ENCODE results near the gene SYT10. TPM values are rescaled to one million over a fixed set of nuclear protein-coding genes. Genes with fewer than 3 reads are reported as not detected.
"Not testable (repeated sequence)": the region's sequence is repeated elsewhere in the genome, so short reads cannot be mapped to it uniquely, and the experiment has no call there.

Gene SYT10, protein sequence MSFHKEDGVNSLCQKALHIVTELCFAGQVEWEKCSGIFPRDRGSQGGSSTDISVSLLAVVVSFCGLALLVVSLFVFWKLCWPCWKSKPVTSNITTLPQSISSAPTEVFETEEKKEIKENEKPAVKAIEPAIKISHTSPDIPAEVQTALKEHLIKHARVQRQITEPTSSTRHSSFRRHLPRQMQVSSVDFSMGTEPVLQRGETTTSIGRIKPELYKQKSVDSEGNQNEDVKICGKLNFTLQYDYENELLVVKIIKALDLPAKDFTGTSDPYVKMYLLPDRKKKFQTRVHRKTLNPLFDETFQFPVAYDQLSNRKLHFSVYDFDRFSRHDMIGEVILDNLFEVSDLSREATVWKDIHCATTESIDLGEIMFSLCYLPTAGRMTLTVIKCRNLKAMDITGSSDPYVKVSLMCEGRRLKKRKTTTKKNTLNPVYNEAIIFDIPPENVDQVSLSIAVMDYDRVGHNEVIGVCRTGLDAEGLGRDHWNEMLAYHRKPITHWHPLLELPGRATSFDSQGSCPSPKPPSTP
- not detected in 2 replicates for total RNA-seq (2014; rRNA removed; shearing (Covaris generic))

DNA sequence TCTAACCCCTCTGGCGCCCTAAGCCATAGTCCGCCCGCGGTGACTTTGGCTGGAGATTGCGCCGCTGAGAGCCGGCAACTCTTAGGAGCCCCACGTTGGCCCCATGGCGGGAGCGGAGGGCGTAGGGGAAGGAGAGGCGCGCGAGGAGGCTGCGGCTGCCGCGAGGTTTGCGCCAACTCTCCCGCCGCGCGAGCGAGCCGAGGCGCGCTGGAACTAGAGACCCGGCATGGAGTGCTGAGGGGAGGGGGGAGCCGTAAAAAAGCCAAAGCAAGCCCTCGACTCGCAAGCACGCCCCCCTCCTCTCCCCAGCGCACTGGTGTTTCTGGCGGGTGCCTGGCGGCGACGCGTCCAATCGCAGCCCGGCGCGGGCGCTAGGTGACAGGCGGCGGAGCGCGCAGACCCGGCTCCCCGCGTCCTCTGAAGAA is at the start of gene SYT10:
Gene SYT10, minus strand, starts transcription at position 233 of the 425 bp plus-strand sequence. CDS start 297 bp downstream, outside the sequence.
- DNase-seq (ENCODE audit: low spot score), result no peak

DNA sequence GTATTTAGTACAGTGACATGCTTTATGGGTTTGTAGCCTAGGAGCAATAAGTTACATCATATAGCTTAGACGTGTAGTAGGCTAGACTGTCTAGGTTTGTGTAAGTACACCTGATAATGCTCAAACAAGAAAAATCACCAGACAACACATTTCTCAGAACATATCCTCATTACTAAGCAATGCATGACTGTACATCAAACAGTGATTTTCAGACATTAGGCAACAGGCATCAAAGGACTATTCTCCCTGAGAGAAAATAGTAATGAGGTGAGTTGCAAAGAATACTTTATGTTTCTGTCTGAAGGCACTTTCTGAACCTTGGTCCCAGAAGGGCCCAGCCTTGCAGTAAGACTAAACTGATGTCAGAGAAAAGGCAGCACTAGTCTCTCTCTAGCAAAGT is 48.4 kb upstream of the SYT10 start:
- no peak for DNase-seq (ENCODE audit: low spot score)

DNA sequence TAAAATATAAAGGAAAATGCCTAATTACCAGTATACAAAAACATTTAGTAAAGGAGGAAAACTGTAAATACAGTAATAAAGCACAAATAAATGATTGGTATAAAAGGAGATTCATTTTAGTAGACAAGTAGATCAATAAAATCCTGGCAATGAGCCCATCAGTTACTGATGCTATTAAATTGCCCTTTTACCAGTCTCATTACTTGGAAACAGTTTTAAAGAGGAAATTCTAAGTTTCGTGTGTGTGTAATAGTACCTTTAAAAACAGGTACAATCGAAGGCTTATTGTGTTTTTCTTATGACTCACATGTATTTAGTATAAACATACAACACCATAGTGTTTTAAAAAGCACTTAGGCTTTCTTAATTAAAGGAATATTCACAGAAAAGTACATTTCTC is 46.4 kb upstream of the SYT10 start:
- DNase-seq (ENCODE audit: low spot score), result peak; percentile 84

DNA sequence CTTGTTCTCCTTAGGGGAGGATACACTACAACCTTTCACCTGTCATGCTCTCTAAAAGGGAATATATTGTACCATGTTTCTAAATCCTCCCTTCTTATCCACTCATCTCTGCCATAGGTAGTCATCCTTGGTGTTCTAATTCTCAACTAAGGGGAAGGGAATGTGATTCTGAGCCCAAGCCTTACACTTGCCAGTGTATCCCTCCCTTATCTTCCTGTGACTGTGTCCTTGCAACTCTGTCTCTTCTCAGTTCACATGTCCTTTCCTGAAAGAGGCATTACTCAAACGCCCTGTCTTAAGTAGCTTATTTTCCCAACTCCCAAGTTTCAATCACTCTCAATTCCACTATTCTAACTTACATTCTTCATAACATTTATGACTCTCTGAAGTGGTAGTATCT is 44.5 kb upstream of the SYT10 start:
- DNase-seq (ENCODE audit: low spot score), result no peak

DNA sequence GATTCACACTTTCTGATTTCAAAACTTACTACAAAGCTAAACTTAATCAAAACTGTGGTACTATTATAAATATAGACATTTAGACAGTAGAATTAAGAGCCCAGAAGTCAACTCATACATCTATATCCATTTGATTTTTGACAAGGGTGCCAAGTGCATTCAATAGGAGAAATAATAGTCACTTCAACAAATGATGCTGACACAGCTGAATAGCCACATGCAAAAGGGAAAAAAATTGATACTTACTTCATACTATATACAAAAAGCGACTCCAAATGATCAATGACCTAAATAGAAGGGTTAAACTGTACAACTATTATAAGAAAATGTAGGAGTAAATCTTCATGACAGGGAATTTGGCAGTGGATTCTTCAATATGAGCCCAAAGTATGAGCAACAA is 40.7 kb upstream of the SYT10 start:
- DNase-seq (ENCODE audit: low spot score), result no peak

DNA sequence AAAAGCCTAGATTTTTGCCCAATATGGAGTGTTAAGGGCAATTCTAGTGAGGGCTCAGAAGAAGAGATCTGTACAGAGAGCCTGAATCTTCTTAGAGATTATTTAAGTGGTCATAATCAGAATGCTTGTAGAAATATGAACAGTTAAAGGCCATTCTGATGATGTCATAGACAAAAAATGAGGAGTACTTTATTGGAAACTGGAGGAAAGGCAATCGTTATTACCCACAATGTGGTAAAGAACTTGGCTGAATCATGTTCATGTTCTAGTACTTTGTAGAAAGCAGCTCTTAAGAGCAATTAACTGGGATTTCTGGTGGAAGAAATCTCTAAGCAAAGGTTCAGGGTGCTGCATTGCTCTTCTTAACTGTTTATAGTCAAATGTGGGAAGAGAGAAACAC is 36.4 kb upstream of the SYT10 start:
- DNase-seq (ENCODE audit: low spot score), result no peak

DNA sequence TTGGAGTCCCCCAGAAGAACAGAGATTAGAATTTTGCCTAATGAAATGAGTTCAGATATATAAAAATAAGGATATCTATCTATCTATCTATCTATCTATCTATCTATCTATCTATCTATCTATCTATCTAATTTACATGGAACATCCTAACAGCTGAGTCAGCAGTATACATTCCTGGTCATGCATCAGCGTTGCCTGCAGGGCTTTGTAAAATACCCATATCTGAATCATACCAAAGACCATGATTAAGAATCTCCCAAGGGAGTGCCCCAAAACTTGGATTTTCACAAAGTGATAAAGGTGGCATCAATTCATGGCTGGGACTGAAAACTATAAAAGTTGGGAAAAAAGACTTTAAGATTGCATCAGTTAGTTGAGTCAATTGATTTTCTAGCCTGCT is 32.7 kb upstream of the SYT10 start:
- DNase-seq (ENCODE audit: low spot score), result no peak

DNA sequence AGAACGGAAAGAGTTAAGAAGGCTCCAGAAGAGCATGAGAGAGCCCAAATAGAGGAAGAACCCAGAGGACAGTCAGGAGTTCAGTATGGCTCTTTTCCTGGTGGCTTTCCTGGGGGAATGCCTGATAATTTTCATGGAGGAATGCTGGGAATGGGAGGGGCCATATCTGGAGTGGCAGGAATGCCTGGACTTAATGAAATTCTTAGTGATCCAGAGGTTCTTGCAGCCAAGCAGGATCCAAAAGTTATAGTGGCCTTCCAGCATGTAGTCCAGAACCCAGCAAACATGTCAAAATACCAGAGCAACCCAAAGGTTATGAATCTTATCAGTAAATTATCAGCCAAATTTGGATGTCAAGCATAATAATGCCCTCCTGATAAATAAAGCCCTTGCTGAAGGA is 15.5 kb upstream of the SYT10 start:
- no peak for DNase-seq (ENCODE audit: low spot score)

DNA sequence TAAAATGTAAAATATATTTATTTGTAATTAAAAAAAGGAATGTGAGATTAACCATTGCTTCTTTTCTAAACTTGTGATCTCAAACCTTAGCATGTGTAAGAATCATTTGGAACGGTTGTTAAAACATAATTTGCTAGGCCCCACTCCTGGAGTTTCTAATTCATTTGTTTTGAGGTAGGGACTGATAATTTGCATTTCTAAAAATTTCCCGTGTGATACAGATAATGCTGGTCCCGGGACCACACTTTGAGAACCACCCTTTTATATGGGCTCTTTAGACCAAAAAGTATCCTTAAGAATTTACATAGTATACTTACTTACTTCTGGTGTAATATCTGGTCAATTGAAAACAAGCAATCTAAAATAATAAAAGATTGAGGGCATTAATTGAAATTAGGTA is 10.9 kb upstream of the SYT10 start:
- no peak for DNase-seq (ENCODE audit: low spot score)

DNA sequence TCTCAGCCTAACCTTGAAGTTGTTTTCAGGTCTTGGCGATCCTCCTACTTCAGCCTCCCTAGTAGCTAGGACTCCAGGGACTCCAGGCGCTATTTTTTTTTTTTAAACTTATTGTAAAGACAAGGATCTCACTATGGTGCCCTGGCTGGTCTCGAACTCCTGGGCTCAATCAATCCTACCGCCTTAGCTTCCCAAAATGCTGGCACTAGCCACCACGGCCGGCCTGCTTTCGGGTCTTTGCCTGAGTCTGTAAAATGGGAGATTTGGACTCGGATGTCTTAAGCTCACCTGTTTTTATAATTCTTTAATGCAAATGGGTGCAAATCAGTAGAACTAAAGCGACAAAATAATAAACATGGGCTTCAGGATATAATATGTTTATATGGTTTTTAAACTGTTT is 858 bp upstream of the SYT10 start:
- no peak for DNase-seq (ENCODE audit: low spot score)

DNA sequence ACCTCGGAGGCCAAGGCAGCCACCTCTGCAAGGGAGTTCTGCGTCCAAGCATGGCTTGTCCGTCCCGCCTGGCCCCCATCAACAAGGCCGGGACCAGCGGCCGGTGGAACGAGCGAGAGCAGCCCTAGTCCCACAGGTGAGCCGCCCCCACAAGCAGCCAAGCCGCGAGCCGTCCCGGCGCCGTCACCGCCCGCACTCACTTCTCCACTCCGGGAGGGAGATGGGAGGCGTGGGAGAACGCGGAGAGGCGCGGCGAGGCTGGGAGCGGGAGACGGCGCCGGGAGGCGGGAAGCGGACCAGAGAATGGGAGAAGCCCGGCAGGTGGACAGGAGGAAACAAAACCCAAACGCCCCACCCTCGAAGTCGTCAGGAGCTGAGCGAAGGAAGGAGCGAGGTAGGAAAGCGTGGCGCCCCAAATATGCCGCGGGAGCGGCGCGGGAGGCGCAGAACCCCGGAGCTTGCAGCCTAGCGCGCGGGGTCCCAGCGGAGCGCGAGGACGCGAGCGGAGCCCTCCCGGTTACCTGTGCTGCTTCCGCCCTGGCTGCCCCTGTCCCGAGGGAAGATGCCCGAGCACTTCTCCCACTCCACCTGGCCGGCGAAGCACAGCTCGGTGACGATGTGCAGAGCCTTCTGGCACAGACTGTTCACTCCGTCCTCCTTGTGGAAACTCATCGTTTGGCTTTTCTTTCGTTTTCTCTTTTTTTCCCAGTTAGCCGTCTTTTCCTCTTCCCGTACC is 600 bp downstream of the SYT10 start:
- no peak for DNase-seq (ENCODE audit: low spot score)

DNA sequence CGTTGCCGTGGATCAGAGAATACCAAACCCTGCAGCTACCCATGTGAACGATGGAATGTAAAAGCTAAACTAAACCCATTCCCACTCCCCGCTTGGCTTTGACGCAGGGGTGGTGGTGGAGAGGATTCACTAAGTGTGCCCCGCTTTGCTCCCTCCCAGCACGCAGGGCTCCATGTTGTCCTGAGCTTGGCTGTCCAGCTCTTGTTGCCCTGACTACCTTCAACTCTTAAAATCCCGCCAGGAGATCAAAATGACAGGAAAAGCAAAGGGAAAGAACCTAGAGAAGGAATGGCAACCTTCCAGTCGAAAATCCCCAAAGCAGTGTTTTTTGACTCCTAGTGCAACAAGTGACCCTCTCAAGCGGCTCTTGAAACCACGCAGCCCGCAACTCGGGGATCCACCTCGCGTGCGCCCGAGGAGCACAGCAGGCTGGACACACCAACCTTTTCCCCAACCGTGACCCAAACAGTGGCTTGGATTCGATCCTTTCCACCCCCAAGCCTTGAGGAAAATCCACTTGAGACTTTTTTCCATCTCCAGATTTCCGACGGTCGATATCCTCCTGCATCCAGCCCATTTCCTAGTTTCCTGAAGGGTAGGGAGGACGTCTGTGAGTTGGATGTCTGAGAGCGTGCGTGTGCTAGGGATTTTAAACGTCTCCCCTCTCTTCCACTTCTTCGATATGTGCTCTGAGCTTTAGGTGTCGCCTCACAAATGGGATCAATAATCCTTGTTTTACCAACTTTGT is 1.4 kb downstream of the SYT10 start:
- no peak for DNase-seq (ENCODE audit: low spot score)

DNA sequence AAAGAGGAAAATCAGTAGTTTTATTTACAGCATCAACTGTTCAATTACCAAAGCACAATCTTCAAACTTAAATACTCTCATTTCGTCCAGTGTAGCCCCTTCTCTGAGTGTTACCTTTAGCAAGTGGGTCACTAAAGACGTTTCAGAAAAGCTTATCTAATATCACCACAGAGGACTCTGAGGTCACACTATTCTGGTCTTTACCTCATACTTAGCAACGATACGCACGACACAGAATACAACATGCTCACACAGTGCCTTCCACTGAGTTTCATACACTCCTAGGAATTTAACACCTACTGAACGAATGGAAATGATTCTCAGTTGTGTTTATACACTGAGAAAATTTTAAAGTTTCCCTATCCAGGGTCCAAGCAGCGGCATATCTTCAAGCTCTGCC is 2.0 kb downstream of the SYT10 start:
- DNase-seq (ENCODE audit: low spot score), result no peak

DNA sequence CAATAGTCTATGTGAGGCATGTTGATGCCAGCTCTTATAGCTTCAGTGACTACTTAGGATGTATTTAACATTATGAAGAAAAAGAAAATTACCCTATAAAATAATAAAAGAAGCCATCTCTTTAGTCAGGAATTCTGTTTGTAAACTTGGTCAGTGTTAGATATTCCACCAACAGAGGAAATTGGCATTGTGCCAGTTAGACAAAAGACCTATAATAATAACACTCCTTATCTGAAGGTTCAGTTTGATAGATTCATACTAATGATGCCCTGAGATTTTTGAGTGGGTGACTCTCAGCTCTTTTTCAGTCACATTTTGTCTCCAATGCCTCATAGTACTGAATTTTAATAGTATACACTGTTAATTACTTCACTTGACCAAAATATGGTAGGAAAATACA is 6.6 kb downstream of the SYT10 start:
- DNase-seq (ENCODE audit: low spot score), result no peak

DNA sequence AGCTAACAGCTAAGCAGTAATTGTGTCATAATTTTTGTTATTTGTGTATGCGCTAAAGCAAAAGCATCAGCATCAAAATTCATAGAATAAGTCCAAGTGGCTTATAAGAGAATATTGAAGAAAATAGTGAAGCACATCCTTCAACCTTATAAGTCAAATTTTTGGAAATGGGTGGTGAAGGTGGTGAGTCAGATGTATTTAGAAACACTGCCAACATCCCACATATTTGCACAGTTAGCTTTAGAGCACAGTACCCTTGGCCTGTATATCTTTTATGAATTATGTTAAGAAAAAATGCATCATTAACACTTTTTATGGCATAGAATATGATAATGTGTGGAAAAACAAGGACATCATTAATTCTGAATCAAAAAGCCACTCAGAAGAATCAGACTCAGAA is 8.0 kb downstream of the SYT10 start:
- no peak for DNase-seq (ENCODE audit: low spot score)

DNA sequence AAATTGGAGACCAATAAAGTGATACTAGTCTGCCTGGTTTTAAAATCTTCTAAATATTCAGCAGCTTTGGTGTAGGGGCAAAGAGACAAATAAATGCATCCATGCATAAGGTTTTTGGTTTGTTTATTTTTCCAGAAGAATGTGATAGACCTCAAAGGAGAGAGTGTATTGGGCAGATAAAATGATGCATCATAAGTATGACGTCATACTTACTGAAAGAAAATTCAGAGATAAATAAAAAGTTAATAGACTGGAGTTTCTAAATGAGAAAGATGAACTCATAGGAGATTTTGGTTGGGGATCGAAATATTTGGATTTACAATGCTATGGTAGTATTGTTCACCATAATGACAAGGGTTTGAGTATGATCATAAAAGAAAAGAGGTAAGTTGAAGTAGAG is 10.2 kb downstream of the SYT10 start:
- no peak for DNase-seq (ENCODE audit: low spot score)

DNA sequence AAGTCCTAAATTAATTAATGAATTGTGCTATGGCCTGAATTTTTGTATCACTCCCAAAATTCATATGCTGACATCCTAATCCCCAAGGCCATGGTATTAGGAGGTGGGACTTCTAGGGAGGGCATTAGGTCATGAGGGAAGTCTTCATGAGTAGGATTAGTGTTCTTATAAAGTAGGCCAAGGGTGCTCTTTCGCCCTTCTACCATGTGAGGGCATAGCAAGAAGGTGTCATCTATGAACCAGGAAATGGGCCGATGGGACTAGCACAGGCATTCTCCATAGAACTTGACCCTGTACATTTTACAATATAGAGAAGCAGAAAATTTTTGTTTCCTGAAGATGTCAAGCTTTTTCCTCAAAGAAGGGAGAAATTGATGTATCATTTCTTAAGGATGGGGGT is 12.5 kb downstream of the SYT10 start:
- DNase-seq (ENCODE audit: low spot score), result peak; percentile 72

DNA sequence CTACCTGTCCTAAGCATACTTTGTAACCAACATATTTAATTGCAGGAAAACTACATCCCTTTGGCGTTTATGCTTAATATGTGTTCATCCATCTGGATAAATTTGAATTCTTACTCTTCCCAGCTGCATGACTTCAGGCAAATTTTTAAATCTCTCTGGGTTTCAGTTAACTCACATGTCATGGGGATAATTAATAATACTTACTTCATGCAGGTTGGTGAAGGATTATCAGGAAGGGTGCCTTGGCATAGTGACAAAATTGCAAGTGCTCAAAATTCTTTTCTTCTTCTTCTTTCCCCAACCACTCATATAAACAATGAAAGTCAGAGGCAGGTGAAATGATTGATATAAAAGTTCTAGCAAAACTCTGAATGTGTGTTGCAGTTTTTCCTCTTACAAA is 15.9 kb downstream of the SYT10 start:
- no peak for DNase-seq (ENCODE audit: low spot score)

DNA sequence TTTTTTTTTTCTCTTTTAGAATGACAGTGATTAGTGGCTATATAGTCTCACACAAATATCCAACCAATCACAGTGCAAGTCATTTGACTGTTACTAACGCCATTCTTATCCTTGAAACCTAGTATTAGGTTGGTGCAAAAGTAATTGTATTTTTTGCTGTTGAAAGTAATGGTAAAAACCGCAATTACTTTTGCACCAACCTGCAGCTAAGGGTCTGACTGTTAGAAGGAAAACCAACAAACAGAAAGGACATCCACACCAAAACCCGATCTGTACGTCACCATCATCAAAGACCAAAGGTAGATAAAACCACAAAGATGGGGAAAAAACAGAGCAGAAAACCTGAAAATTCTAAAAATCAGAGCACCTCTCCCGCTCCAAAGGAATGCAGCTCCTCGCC is 27.2 kb downstream of the SYT10 start:
- not testable (repeated sequence) for DNase-seq (ENCODE audit: low spot score)

DNA sequence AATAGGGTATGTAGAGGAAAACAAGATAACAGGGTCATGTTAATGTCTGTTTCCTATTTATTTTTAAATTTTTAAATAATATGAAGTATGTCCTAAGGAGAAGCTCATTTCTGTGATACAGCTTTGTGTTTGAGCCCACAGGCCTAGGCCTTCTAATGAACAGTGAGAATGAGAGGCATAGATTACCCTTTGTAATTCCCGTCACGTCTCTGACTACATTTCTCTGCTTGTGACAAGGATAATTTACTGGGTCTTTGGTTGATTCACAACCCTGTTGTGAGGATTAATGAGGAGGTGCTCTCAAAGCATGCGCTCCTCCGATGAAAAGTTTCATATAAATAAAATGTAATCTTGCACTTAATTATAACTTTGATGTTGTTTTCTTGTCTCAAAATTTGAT is 56.1 kb downstream of the SYT10 start:
- no peak for DNase-seq (ENCODE audit: low spot score)

DNA sequence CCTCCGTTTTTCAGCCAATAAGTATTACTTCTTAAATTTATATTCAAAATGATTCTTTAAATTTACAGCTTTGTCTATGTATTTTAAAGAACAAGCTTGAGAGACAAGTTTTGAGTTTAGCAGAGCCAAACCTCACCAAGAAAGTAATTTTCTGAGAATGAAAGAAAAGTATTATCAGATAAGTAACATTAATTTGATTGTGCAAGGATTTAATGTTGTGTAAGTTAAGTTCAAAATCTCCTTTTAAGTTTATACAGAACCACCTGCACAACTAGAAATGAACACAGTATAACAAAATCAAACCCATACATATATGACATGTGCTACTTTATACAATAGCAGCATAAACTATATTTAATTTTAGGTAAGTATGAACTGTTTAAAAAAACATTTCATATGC is 63.5 kb downstream of the SYT10 start:
- DNase-seq (ENCODE audit: low spot score), result no peak

DNA sequence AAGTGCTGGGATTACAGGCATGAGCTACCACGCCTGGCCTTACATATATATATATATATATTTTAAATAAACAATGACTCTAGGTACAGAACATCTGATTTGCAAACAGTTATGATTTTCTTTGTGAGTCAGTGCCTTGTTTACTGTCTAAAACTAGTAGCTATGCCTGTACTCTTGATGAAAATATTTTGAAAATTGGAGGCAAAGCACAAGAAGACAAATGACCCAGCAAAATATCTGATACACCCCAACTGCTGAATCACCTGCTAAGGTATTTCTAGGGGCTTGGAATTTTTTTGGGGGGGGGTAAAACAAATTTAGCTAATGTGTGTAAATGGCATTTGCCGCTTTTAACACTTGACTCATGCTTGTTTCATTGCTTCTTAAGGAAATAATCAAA is 69.3 kb downstream of the SYT10 start:
- DNase-seq (ENCODE audit: low spot score), result no peak
